GM19351 (cell line): ENCODE data around the gene KLHDC10.
"Not testable (repeated sequence)": the region's sequence is repeated elsewhere in the genome, so short reads cannot be mapped to it uniquely, and the experiment has no call there.

Experiments
- ATAC-seq: cut with Tn5 transposase; IDR thresholded peaks from one replicate; pipeline ENCODE4 v1.9.1; 2021; ENCODE audit warnings: mild to moderate bottlenecking, moderate library complexity; ENCODE audit not compliant: unreplicated experiment

Gene KLHDC10, protein sequence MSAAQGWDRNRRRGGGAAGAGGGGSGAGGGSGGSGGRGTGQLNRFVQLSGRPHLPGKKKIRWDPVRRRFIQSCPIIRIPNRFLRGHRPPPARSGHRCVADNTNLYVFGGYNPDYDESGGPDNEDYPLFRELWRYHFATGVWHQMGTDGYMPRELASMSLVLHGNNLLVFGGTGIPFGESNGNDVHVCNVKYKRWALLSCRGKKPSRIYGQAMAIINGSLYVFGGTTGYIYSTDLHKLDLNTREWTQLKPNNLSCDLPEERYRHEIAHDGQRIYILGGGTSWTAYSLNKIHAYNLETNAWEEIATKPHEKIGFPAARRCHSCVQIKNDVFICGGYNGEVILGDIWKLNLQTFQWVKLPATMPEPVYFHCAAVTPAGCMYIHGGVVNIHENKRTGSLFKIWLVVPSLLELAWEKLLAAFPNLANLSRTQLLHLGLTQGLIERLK

GRCh38 chr7:130069978-130070860 lies at the start of gene KLHDC10:
KLHDC10 (plus strand) TSS chr7:130070534; CDS start chr7:130070644, 110 bp downstream.
- ATAC-seq: peak; percentile 97

GRCh38 chr7:130021105-130021834 lies 49.1 kb upstream of the KLHDC10 start:
- ATAC-seq: no peak

DNA sequence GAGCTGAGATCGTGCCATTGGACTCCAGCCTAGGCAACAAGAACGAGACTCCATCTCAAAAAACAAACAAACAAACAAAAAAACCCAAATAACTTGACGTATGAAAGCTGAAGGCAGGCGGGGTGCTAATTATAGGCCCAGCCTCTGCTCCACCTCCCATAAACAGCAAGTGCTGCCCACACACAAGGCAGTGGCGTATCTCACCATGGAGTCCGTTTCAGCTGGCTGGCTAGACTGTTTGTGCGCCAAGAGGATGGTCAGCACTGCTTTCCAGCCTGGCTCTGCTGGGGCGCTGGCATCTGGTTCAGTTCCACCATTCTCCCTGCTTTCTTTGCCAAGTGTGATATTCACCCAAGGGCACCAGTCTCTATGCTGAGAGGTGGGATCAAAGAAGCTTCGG lies 48.2 kb upstream of the KLHDC10 start:
- ATAC-seq: no peak

DNA sequence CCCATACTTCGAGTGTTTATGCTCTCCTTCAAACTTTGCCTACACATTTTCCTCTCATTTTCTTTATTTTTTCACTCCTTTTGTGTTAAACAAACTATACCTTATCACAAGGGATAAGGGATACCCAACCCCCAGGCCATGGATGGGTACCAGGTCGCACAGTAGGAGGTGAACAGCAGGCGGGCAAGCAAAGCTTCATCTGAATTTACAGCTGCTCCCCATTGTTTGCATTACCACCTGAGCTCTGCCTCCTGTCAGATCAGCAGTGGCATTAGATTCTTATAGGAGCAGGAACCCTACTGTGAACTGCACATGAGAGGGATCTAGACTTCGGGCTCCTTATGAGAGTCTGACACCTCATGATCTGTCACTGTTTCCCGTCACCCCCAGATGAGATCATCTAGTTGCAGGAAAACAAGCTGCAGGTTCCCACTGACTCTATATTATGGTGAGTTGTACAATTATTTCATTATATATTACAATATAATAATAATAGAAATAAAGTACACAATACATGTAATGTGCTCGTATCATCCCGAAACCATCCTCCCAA lies 47.6 kb upstream of the KLHDC10 start:
- no peak for ATAC-seq

- no peak for ATAC-seq
Observed at GRCh38 chr7:130024390-130024789, 45.9 kb upstream of the KLHDC10 start.

DNA sequence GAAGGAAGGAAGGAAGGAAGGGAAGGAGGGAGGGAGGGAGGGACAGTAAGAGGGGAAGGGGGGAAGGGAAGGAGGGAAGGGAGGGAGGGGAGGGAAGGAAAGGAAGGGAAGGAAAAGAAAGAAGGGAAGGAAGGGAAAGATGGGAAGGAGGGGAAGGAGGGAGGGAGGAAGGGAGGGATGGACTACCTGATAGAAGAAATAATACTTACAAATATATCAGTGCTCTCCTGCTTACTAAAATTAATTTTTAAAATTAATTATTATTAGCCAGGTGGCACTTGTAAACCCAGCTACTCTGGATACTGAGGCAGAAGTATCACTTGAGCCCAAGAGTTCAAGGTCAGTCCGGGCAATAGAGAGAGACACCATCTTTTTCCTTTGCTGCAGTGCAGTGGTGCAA lies 37.6 kb upstream of the KLHDC10 start:
- ATAC-seq: no peak

- ATAC-seq: no peak
Observed at GRCh38 chr7:130037703-130038102, 32.6 kb upstream of the KLHDC10 start.

- ATAC-seq: no peak
Observed at GRCh38 chr7:130040576-130040975, 29.8 kb upstream of the KLHDC10 start.

- no peak for ATAC-seq
Observed at GRCh38 chr7:130047831-130048230, 22.5 kb upstream of the KLHDC10 start.

- no peak for ATAC-seq
Observed at GRCh38 chr7:130048906-130049305, 21.4 kb upstream of the KLHDC10 start.

DNA sequence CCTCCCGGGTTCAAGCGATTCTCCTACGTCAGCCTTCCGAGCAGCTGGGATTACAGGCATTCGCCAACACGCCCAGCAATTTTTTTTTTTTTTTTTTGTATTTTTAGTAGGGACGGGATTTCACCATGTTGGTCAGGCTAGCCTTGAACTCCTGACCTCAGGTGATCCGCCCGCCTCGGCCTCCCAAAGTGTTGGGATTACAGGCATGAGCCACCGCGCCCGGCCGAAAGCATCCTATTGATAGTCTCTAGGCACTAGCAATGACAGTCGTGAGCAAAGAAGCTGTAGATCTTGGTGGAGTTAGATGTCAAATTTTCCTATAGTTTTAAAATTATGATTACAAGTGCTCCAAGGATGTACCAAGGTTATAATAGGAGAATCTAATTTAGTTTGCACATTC lies 18.1 kb upstream of the KLHDC10 start:
- ATAC-seq: not testable (repeated sequence)

GRCh38 chr7:130055198-130055597 lies 15.1 kb upstream of the KLHDC10 start:
- not testable (repeated sequence) for ATAC-seq

- no peak for ATAC-seq
Observed at GRCh38 chr7:130062246-130062645, 8.1 kb upstream of the KLHDC10 start.

DNA sequence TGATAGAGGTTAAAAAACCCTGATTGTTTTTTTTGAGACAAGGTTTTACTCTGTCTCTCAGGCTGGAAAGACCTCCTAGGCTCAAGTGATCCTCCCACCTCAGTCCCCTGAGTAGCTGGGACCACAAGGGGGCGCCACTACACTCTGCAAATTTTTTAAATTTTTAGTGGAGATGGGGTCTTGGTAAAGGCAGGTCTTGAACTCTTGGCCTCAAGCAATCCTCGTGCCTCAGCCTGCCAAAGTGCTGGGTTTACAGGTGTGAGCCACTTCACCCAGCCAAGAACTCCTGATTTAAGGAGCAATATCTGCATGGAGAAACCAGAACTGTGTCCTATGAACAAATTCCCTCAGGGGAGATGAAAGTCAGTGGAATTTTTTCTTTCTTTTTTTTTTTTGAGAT lies 7.3 kb upstream of the KLHDC10 start:
- ATAC-seq: no peak

DNA sequence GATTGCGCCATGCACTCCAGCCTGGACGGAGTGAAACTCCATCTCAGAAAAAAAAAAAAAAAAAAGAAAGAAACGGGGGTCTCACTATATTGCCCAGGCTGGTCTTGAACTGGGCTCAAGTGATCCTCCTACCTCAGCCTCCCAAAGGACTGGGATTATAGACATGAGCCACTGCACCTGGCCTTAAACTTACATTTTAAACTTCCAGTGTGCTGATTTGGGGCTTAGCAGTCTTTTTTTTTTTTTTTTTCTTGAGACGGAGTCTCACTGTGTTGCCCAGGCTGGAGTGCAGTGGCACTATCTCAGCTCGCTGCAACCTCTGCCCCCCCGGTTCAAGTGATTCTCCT lies 5.8 kb upstream of the KLHDC10 start:
- not testable (repeated sequence) for ATAC-seq

- ATAC-seq: no peak
Observed at GRCh38 chr7:130065500-130066152, 4.7 kb upstream of the KLHDC10 start.

DNA sequence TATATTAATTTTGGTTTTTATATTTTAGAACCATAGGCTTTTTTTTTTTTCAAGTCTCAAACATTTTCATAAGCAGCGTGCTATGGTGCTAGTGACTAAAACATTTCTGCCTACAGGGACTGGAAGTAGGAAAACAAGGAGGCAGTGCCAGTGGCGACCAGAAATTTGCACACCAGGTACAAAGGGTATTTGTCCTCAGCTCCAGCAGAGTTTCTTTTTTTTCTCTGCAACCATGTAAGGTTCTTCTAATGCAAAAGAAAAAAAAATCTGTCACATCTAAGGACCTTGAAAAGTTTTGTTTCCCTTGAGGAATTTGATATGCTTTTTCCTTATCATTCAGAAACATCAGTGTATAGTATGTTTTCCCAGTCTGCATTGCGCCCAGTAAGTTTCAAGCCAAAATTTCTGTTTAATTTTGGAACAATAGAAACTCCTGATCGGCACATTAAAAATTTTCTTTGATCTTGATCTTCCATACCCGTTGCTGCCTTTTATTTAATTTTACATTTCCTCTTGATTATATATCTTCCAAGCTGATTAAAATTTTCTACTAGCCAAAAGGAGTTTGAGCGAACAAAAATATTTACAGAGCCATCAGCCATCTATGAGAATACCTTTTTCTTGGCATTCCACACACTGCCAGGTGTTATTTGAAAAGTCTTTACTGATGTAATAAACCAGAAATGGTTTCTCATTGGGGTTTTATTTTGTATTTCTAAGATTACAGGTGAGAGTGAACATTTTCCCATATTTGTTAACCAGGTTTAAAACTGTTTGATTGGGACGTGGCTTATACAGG lies 956 bp upstream of the KLHDC10 start:
- no peak for ATAC-seq

- peak; percentile 1 for ATAC-seq
Observed at GRCh38 chr7:130070861-130071622, 708 bp downstream of the KLHDC10 start.
